ENCODE data around the gene GAA. TPM values are rescaled to one million over a fixed set of nuclear protein-coding genes. Genes with fewer than 3 reads are reported as not detected.
A peak's percentile ranks its signal among the peaks of the same experiment; 100 is the strongest.

GAA gene
- 10 to 100 TPM; 34.2 to 36.3 TPM for total RNA-seq

- ATAC-seq = peak; percentile 88 to 89
- DNase-seq (ENCODE audit: low spot score in 2 of 2) = peak; percentile 95 to 96
- Mint-ChIP-seq H3K36me3 (peaks cover 0 to 13% of the 10 kb centered on the region in 2 donors), H3K27ac (peak within 1 kb of the TSS; percentile 90 to 97), H3K9me3 (no peaks in the 10 kb centered on the region)
Observed at GRCh38 chr17:80101011-80101945, at the start of gene GAA. TSS of gene GAA (plus strand) at chr17:80101581. CDS start at chr17:80104587, 3,006 bp downstream.

GRCh38 chr17:80051681-80052080, 49.7 kb upstream of the GAA start:
- Mint-ChIP-seq H3K9me3 (no peaks in the 10 kb centered on the region), H3K27ac (no peak overlapping the region), H3K36me3 (no peaks in the 10 kb centered on the region)
- ATAC-seq = no peak
- DNase-seq (ENCODE audit: low spot score in 2 of 2) = no peak

- H3K36me3 Mint-ChIP-seq = no peaks in the 10 kb centered on the region
- ATAC-seq (no peak), DNase-seq (ENCODE audit: low spot score in 2 of 2) (no peak)
- H3K27ac Mint-ChIP-seq = no peak overlapping the region
- no peaks in the 10 kb centered on the region for H3K9me3 Mint-ChIP-seq
Observed at GRCh38 chr17:80053102-80053501, 48.3 kb upstream of the GAA start.

GRCh38 chr17:80055597-80055996, 45.8 kb upstream of the GAA start:
- H3K27ac Mint-ChIP-seq = no peak overlapping the region
- H3K9me3 Mint-ChIP-seq = no peaks in the 10 kb centered on the region
- H3K36me3 Mint-ChIP-seq = no peaks in the 10 kb centered on the region
- ATAC-seq (no peak), DNase-seq (ENCODE audit: low spot score in 2 of 2) (no peak)

GRCh38 chr17:80058311-80058955, 42.9 kb upstream of the GAA start:
- Mint-ChIP-seq H3K27ac (no peak overlapping the region), H3K9me3 (no peaks in the 10 kb centered on the region), H3K36me3 (no peaks in the 10 kb centered on the region)
- DNase-seq (ENCODE audit: low spot score in 2 of 2) = no peak
- ATAC-seq = no peak

- Mint-ChIP-seq H3K9me3 (no peaks in the 10 kb centered on the region), H3K27ac (no peak overlapping the region), H3K36me3 (no peaks in the 10 kb centered on the region)
- ATAC-seq (no peak), DNase-seq (ENCODE audit: low spot score in 2 of 2) (no peak)
Observed at GRCh38 chr17:80060644-80061043, 40.7 kb upstream of the GAA start.

GRCh38 chr17:80061421-80061820, 40.0 kb upstream of the GAA start:
- no peak overlapping the region for H3K27ac Mint-ChIP-seq
- H3K9me3 Mint-ChIP-seq = no peaks in the 10 kb centered on the region
- no peaks in the 10 kb centered on the region for H3K36me3 Mint-ChIP-seq
- DNase-seq (ENCODE audit: low spot score in 2 of 2) (no peak), ATAC-seq (no peak)

GRCh38 chr17:80063830-80064585, 37.4 kb upstream of the GAA start:
- ATAC-seq = no peak

GRCh38 chr17:80064696-80065095, 36.7 kb upstream of the GAA start:
- no peak for ATAC-seq

More at GRCh38 chr17:80063830-80064585, 37.4 kb upstream of the GAA start:
- DNase-seq (ENCODE audit: low spot score in 2 of 2) = no peak
- H3K9me3 Mint-ChIP-seq = no peaks in the 10 kb centered on the region
- no peaks in the 10 kb centered on the region for H3K36me3 Mint-ChIP-seq
- no peak overlapping the region for H3K27ac Mint-ChIP-seq

GRCh38 chr17:80065478-80066170, 35.8 kb upstream of the GAA start:
- Mint-ChIP-seq H3K27ac (no peak overlapping the region), H3K9me3 (no peaks in the 10 kb centered on the region), H3K36me3 (no peaks in the 10 kb centered on the region)
- DNase-seq (ENCODE audit: low spot score in 2 of 2) (no peak), ATAC-seq (no peak)

More at GRCh38 chr17:80064696-80065095, 36.7 kb upstream of the GAA start:
- no peaks in the 10 kb centered on the region for H3K36me3 Mint-ChIP-seq
- DNase-seq (ENCODE audit: low spot score in 2 of 2) = no peak
- H3K27ac Mint-ChIP-seq = no peak overlapping the region
- H3K9me3 Mint-ChIP-seq = no peaks in the 10 kb centered on the region

- H3K27ac Mint-ChIP-seq = no peak overlapping the region
- H3K36me3 Mint-ChIP-seq = no peaks in the 10 kb centered on the region
- DNase-seq (ENCODE audit: low spot score in 2 of 2) (no peak), ATAC-seq (no peak)
- H3K9me3 Mint-ChIP-seq = no peaks in the 10 kb centered on the region
Observed at GRCh38 chr17:80067393-80067986, 33.9 kb upstream of the GAA start.

GRCh38 chr17:80068301-80069222, 32.8 kb upstream of the GAA start:
- no peaks in the 10 kb centered on the region for H3K36me3 Mint-ChIP-seq
- DNase-seq (ENCODE audit: low spot score in 2 of 2) = no peak

GRCh38 chr17:80070375-80071115, 30.8 kb upstream of the GAA start:
- no peaks in the 10 kb centered on the region for H3K36me3 Mint-ChIP-seq
- no peak for ATAC-seq
- no peak for DNase-seq (ENCODE audit: low spot score in 2 of 2)
- no peaks in the 10 kb centered on the region for H3K9me3 Mint-ChIP-seq
- H3K27ac Mint-ChIP-seq = no peak overlapping the region

More at GRCh38 chr17:80068301-80069222, 32.8 kb upstream of the GAA start:
- Mint-ChIP-seq H3K27ac (no peak overlapping the region), H3K9me3 (no peaks in the 10 kb centered on the region)
- ATAC-seq = no peak

GRCh38 chr17:80071116-80071841, 30.1 kb upstream of the GAA start:
- no peaks in the 10 kb centered on the region for H3K9me3 Mint-ChIP-seq
- no peak for ATAC-seq
- no peak for DNase-seq (ENCODE audit: low spot score in 2 of 2)

More at GRCh38 chr17:80071116-80071841, 30.1 kb upstream of the GAA start:
- Mint-ChIP-seq H3K36me3 (no peaks in the 10 kb centered on the region), H3K27ac (no peak overlapping the region)

Data from activated naive CD4-positive, alpha-beta T cell treated with anti-CD3 and anti-CD28 coated beads, Interleukin-2, amount 50 U/mL, for 72 hours (primary cell).